OCI-LY1 (cell line): ENCODE results near the gene HAGH.
"Not testable (repeated sequence)": the region's sequence is repeated elsewhere in the genome, so short reads cannot be mapped to it uniquely, and the experiment has no call there.

ENCODE experiments used
- EZH2 ChIP-seq: fragments of 200-600 bp; sonication (generic), shearing (Covaris generic); IDR thresholded peaks from 2 replicates; pipeline ENCODE4 v1.8.0; 2017; ENCODE audit warnings: borderline replicate concordance, mixed run types, mild to moderate bottlenecking, antibody characterized with exemption, low read length, moderate library complexity, mixed read lengths
- TF ChIP-seq, protein P1 (sequence below): fragments of 200-600 bp; sonication (generic), shearing (Covaris generic); IDR thresholded peaks from 2 replicates; pipeline ENCODE4 v1.5.1; 2017; ENCODE audit warnings: mild to moderate bottlenecking, antibody characterized with exemption, low read length, moderate library complexity, mixed read lengths

DNA sequence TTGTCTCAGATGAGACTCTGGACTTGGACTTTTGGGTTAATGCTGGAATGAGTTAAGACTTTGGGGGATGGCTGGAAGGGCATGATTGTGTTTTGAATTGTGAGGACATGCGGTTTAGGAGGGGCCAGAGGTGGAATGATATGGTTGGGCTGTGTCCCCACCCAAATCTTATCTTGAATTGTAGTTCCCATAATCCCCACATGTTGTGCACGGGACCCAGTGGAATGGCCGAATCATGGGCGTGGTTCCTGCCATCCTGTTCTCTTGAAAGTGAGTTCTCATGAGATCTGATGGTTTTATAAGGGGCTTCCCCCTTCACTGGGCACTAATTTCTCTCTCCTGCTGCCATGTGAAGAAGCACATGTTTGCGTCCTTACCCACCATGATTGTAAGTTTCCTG is 27.4 kb downstream of the HAGH start:
- TF ChIP-seq, protein P1, sequence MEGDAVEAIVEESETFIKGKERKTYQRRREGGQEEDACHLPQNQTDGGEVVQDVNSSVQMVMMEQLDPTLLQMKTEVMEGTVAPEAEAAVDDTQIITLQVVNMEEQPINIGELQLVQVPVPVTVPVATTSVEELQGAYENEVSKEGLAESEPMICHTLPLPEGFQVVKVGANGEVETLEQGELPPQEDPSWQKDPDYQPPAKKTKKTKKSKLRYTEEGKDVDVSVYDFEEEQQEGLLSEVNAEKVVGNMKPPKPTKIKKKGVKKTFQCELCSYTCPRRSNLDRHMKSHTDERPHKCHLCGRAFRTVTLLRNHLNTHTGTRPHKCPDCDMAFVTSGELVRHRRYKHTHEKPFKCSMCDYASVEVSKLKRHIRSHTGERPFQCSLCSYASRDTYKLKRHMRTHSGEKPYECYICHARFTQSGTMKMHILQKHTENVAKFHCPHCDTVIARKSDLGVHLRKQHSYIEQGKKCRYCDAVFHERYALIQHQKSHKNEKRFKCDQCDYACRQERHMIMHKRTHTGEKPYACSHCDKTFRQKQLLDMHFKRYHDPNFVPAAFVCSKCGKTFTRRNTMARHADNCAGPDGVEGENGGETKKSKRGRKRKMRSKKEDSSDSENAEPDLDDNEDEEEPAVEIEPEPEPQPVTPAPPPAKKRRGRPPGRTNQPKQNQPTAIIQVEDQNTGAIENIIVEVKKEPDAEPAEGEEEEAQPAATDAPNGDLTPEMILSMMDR = not testable (repeated sequence)
- TF ChIP-seq EZH2 = not testable (repeated sequence)
